RWPE2 (cell line): ENCODE measurements around the gene STEAP4.
"Not testable (repeated sequence)": the region's sequence is repeated elsewhere in the genome, so short reads cannot be mapped to it uniquely, and the experiment has no call there.

Source experiments
- ATAC-seq: fragments of 200-7000 bp; cut with Tn5 transposase; 3 replicates; pipeline ENCODE4 v1.9.1; 2021; ENCODE audit warnings: low read depth
- DNase-seq: peaks from one replicate; pipeline ENCODE4 v3.0.0-alpha.2; 2020; ENCODE audit warnings: low spot score
- H3K27ac ChIP-seq: fragments of 450-650 bp; 2 replicates; pipeline ENCODE4 v1.5.1; 2017; ENCODE audit warnings: mild to moderate bottlenecking; ENCODE audit not compliant: poor library complexity, severe bottlenecking
- H3K27me3 ChIP-seq: fragments of 250-450 bp; sonication (Bioruptor Pico); 2 replicates; pipeline ENCODE4 v1.5.1; 2021; ENCODE audit warnings: mild to moderate bottlenecking, moderate library complexity; ENCODE audit not compliant: insufficient read depth, poor library complexity, severe bottlenecking
- H3K36me3 ChIP-seq: fragments of 250-450 bp; sonication (Bioruptor Pico); 2 replicates; pipeline ENCODE4 v1.5.1; 2020; ENCODE audit warnings: low read depth, mild to moderate bottlenecking, moderate library complexity
- H3K4me1 ChIP-seq: fragments of 250-450 bp; sonication (Bioruptor Pico); 2 replicates; pipeline ENCODE4 v1.5.1; 2021; ENCODE audit warnings: mild to moderate bottlenecking, moderate library complexity; ENCODE audit not compliant: insufficient read depth, poor library complexity, severe bottlenecking
- H3K4me3 ChIP-seq: fragments of 250-450 bp; sonication (Bioruptor Pico); 2 replicates; pipeline ENCODE4 v1.5.1; 2021; ENCODE audit warnings: mild to moderate bottlenecking, moderate library complexity; ENCODE audit not compliant: severe bottlenecking
- H3K9me3 ChIP-seq: fragments of 250-450 bp; sonication (Bioruptor Pico); 2 replicates; pipeline ENCODE4 v1.5.1; 2021; ENCODE audit warnings: mild to moderate bottlenecking, moderate library complexity; ENCODE audit not compliant: severe bottlenecking
- CTCF ChIP-seq: fragments of 450-650 bp; IDR thresholded peaks from one replicate; pipeline ENCODE4 v1.5.1; 2017; ENCODE audit warnings: mild to moderate bottlenecking, moderate library complexity; ENCODE audit not compliant: poor library complexity, severe bottlenecking

The STEAP4 gene

GRCh38 chr7:88268858-88269257, 37.8 kb downstream of the STEAP4 start:
- ATAC-seq (no peak), DNase-seq (no peak)
- no peak overlapping the region for H3K27ac ChIP-seq
- H3K36me3 ChIP-seq, result no peaks in the 10 kb centered on the region
- no peak for TF ChIP-seq CTCF
- no peaks in the 10 kb centered on the region for H3K27me3 ChIP-seq
- no peak overlapping the region for H3K4me3 ChIP-seq
- H3K9me3 ChIP-seq, result no peaks in the 10 kb centered on the region
- no peaks in the 10 kb centered on the region for H3K4me1 ChIP-seq

- no peak for TF ChIP-seq CTCF
- ATAC-seq, result no peak
- H3K27ac ChIP-seq, result no peak overlapping the region
- no peaks in the 10 kb centered on the region for H3K9me3 ChIP-seq
- no peaks in the 10 kb centered on the region for H3K4me1 ChIP-seq
- H3K4me3 ChIP-seq, result no peak overlapping the region
- no peaks in the 10 kb centered on the region for H3K27me3 ChIP-seq
- DNase-seq, result no peak
- no peaks in the 10 kb centered on the region for H3K36me3 ChIP-seq
Observed at GRCh38 chr7:88268051-88268450, 38.6 kb downstream of the STEAP4 start.

- no peaks in the 10 kb centered on the region for H3K4me1 ChIP-seq
- H3K9me3 ChIP-seq, result no peaks in the 10 kb centered on the region
- H3K4me3 ChIP-seq, result no peak overlapping the region
- DNase-seq (no peak), ATAC-seq (no peak)
- no peak for TF ChIP-seq CTCF
- H3K27ac ChIP-seq, result no peak overlapping the region
- H3K27me3 ChIP-seq, result no peaks in the 10 kb centered on the region
- H3K36me3 ChIP-seq, result no peaks in the 10 kb centered on the region
Observed at GRCh38 chr7:88267421-88267820, 39.3 kb downstream of the STEAP4 start.

- H3K9me3 ChIP-seq, H3K27me3 ChIP-seq, ATAC-seq, H3K27ac ChIP-seq, DNase-seq, H3K36me3 ChIP-seq, H3K4me3 ChIP-seq, H3K4me1 ChIP-seq: not testable (repeated sequence)
Observed at GRCh38 chr7:88264987-88265386, 41.7 kb downstream of the STEAP4 start.

- H3K9me3 ChIP-seq, result no peaks in the 10 kb centered on the region
- no peak for TF ChIP-seq CTCF
- no peaks in the 10 kb centered on the region for H3K4me1 ChIP-seq
- DNase-seq, result no peak
- H3K4me3 ChIP-seq, result no peak overlapping the region
- H3K27ac ChIP-seq, result no peak overlapping the region
- no peak for ATAC-seq
- no peaks in the 10 kb centered on the region for H3K27me3 ChIP-seq
- H3K36me3 ChIP-seq, result no peaks in the 10 kb centered on the region
Observed at GRCh38 chr7:88262562-88262961, 44.1 kb downstream of the STEAP4 start.
